Adipose tissue (tissue), 3 donors: ENCODE results near the gene MGST2. TPM values are rescaled to one million over a fixed set of nuclear protein-coding genes. Genes with fewer than 3 reads are reported as not detected.
"Not testable (repeated sequence)": the region's sequence is repeated elsewhere in the genome, so short reads cannot be mapped to it uniquely, and the experiment has no call there.

ENCODE experiments used
- H3K27ac ChIP-seq: one replicate; pipeline ENCODE4 v1.5.1; 2013; ENCODE audit warnings: low read depth, low read length
- WGBS, 3 donors: extraction: QIAGEN DNeasy Blood & Tissue Kit; methylation state at CpG; one replicate each; pipeline ENCODE4 v1.1.7; 2013; 5-methylcytosine and 5-hydroxymethylcytosine counted together
- polyA plus RNA-seq, 3 donors: library from polyadenylated mRNA; stranded (reverse); fragments of 200-250 nt; gene quantifications; one replicate each; pipeline ENCODE4 v1.2.3, GENCODE V29; 2013
- donor health status: healthy with polysubstance abuse.
- donor health status: Bipolar disorder and iron deficiency.
- donor health status: healthy.

MGST2 gene
- polyA plus RNA-seq, 3 donors = 46.3 to 66.1 (median 61.1) TPM

- H3K27ac ChIP-seq = no peak overlapping the region
- 93 to 95% (median 95%) methylated on average over 5 to 6 of the region's 6 CpGs for whole genome bisulfite sequencing, 3 donors
Measured at GRCh38 chr4:139689093-139689722, 23.6 kb downstream of the MGST2 start.

GRCh38 chr4:139690419-139690818 is 24.8 kb downstream of the MGST2 start:
- no peak overlapping the region for H3K27ac ChIP-seq

DNA sequence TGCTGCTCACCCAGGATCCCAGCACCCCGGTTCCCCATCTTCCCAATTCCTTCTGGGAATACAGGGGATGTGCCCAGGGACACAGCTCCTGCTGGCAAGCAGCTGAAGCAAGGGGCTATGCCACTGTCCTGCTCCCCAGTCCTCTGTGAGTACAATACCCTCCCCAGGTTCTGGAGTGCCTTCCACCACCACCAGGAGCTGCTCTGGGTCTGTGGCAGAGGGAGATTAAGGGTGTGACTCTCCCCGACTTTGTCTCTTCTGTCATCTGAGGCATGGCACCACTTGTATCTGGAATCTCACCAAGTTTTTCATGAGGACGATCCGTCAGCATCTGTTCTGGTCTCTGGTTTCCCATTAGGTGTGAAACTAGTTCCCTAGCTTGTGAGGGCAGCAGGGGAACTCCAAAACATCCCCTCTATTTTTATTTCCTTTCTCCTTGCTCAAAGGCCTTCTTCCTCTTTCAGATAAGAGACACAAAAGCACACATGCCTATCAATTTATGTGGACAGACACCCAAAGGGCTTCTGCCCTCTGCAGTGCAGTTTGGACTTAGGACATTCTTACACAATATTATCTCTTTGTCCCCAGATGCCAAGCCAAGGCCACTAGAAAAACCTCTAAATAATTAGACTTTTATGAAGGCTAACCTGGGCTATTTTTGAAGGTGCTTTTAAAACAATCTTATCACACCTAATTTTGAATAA is 26.8 kb downstream of the MGST2 start:
- 30 to 37% (median 31%) methylated on average over 4 of the region's 4 CpGs for WGBS, 3 donors
- H3K27ac ChIP-seq = no peak overlapping the region

DNA sequence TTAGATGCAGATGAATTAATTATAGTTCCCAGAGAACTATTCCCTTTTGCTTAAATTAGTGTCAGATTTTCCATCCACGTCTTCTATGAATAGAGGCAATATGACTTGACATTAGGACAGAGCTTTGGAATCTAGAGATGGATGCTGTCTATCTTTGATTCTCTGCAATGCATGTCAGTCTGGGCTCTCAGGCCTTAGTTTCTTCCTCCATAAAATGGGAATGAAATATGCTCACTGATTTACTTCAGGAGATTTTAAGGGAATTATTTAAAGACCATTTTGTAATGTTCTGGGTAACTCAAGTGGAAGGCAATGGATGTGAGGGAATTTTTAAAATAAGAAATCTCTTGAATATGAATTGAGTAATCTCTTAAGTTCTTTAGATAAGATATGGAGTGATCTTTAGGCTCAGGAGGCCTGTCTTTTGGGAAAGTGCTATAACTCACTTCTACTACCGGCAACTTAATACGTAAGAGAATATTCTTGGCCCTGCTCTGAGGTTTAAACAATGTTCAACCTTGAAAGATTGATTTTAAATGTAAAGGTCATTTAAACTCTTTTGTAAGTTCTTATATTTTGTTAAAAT is 29.0 kb downstream of the MGST2 start:
- no peak overlapping the region for H3K27ac ChIP-seq
- 64 to 93% (median 87%) methylated on average over 3 of the region's 3 CpGs for WGBS, 3 donors

- 93 to 98% (median 94%) methylated on average over 5 of the region's 5 CpGs for WGBS, 3 donors
Measured at GRCh38 chr4:139696491-139696890, 30.9 kb downstream of the MGST2 start.

GRCh38 chr4:139698167-139698925 is 32.7 kb downstream of the MGST2 start:
- WGBS, 3 donors = 85 to 95% (median 95%) methylated on average over 16 to 17 of the region's 25 CpGs
- not testable (repeated sequence) for H3K27ac ChIP-seq

More at GRCh38 chr4:139696491-139696890, 30.9 kb downstream of the MGST2 start:
- H3K27ac ChIP-seq = no peak overlapping the region

DNA sequence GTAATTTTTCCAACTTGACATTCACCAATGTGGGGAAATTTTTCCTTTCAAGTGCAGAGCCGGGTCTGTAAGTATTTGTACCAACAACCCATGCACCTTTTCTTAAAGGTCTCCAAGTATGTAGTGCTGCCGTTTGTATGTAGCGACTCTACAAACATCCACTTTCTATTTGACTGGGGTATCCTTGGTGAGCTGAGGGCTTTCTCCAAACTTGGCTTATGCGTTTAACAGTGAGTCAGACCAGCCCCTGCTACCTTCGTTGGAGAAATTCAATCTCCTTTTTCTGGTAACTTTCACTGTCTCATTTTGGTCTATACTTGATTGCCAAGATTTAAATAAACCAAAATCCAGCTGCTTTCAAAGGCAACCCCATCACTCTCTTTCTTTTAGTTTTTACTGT is 34.9 kb downstream of the MGST2 start:
- WGBS, 3 donors = 78 to 82% (median 81%) methylated on average over 5 of the region's 5 CpGs
- no peak overlapping the region for H3K27ac ChIP-seq

DNA sequence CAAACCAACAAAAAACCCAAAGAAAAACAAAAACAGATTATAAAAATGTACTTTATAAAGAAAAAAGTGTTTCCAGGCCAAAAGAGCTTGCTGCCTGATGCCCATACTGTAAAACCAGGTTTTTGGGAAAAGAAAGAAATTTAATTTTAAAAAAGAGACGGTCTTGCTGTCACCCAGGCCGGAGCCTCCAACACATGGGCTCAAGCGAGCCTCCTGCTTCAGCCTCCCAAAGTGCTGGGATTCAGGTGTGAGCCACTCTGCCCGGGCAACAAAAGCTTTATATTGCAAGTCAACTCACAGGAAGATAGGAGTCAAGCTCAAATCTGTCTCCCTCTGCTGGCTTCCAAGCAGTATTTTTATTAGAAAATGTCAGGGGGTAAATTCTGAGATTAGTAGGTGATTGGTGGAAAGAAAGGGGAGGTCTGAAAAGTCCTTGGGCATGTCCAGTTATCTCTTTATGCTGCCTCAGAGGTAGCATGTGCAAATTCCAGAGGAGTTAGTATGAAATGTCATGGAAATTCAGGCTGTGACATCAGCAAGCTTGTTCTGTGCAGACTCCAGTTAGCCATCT is 39.4 kb downstream of the MGST2 start:
- WGBS, 3 donors = 97 to 99% (median 97%) methylated on average over 4 of the region's 4 CpGs
- no peak overlapping the region for H3K27ac ChIP-seq

DNA sequence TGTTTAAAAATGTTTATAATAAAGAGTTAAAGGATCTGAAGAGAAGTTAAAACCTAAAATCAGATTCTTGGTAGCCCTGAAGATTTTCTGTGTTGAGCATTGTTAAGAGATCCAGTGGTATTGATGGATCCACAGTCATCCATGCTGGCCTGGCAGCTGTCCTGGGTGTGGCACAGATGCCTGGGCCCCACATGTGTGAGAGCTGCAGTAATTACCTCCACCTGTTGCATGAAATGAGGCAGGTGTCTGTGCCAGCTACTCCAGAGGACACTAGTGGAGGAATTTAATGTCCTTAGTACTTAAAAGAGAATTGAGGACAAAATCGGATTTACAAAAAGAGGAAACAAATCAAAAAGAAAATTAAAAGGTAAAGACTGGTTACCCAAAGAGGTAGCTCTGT is 44.0 kb downstream of the MGST2 start:
- 46 to 92% (median 89%) methylated on average over 1 of the region's 1 CpG for WGBS, 3 donors
- H3K27ac ChIP-seq = no peak overlapping the region

GRCh38 chr4:139710073-139710472 is 44.5 kb downstream of the MGST2 start:
- 82 to 90% (median 84%) methylated on average over 2 of the region's 2 CpGs for WGBS, 3 donors
- no peak overlapping the region for H3K27ac ChIP-seq

DNA sequence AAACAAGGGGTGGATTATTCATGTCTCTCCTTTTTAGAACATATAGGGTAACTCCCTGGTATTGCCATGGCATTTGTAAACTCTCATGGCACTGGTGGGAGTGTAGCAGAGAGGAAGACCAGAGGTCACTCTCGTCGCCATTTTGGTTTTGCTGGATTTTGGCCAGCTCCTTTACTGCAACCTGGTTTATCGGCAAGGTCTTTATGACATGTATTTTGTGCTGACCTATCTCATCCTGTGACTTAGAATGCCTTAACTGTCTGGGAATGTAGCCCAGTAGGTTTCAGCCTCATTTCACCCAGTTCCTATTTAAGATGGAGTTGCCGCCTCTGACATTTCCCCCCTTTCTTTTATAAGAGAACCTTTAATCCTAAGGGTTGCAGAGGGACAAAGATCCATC is 45.8 kb downstream of the MGST2 start:
- no peak overlapping the region for H3K27ac ChIP-seq
- WGBS, 3 donors = 66 to 91% (median 72%) methylated on average over 4 of the region's 4 CpGs

DNA sequence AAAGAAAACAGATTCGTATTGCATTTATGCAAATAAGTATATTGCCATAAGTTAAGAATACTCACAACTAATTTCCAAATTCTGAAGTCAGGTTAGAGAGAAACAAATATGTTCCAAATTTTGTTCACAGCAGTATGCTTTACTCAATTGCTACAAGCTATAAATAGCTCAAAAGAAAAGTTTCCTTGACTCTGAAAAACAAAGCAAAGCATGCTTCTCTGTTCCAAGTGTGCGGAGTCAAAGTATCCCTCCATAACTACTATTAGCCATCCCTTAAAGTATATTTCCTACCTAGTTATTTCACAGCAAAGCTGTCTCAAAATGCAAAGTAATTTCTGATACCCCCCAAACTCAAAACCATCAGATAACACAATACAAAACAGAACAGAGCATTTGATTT is 47.3 kb downstream of the MGST2 start:
- H3K27ac ChIP-seq = no peak overlapping the region
- 82 to 91% (median 91%) methylated on average over 2 of the region's 2 CpGs for WGBS, 3 donors

GRCh38 chr4:139715746-139716391 is 50.2 kb downstream of the MGST2 start:
- WGBS, 3 donors = 76 to 86% (median 80%) methylated on average over 9 of the region's 9 CpGs
- H3K27ac ChIP-seq = no peak overlapping the region

DNA sequence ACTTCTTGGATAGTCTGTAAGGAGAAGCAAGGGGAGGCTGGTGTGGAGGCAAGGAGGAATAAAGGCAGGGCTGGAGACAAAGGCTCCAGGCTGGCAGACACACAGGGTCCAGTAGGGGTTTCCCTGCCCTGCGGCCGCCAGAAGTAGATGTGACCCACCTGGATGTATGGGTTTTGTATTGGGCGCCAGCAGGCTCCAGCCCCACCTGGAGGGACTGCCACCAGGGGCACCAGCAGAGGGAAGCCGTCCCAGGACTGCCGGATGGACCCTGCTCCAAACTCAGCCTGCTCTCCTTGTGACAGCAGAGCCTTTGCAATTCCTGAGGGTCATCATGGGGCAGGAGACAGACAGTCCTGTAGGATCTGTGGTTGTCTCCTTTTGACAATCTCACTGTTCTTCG is 52.7 kb downstream of the MGST2 start:
- H3K27ac ChIP-seq = no peak overlapping the region
- WGBS, 3 donors = 95% methylated on average over 6 of the region's 6 CpGs

GRCh38 chr4:139718833-139719232 is 53.2 kb downstream of the MGST2 start:
- no peak overlapping the region for H3K27ac ChIP-seq
- 89 to 96% (median 94%) methylated on average over 10 of the region's 10 CpGs for WGBS, 3 donors

DNA sequence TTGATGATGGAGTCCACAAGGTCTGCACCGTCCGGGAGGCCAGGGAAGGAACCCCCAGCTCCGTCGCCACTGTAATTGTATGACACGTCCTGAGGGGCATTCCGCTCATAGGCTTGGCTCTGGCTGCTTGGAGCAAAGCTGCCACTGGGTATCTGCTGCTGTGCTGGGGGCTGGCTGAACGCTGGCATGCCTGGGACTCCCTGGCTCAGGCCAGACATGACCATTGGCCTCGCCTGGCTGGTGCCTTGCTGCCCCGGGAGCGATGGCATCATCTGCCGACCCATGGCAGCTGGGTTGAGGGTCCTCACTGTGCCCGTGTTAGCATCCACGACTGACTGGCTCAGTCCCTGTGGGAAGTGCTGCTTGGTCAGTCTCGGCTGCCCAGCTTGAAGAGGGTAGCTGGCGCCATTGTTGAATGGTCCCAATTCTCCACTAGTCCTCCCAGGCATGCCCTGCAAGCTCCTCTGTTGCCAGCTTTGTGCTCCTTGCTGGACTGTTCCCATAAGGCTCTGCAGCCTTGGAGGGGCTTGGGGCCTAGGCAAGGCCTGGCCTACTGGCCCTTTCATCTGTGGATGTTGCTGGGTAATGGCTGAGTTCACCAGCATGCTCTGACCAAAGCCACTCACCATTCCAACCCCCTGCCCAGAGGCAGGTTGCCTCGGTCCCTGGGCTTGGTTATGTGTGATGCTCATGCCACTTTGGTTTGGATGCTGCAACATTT is 53.9 kb downstream of the MGST2 start:
- 97 to 98% (median 97%) methylated on average over 16 of the region's 16 CpGs for WGBS, 3 donors
- H3K27ac ChIP-seq = no peak overlapping the region

- WGBS, 3 donors = 73 to 82% (median 80%) methylated on average over 6 of the region's 6 CpGs
- H3K27ac ChIP-seq = no peak overlapping the region
Measured at GRCh38 chr4:139720806-139721205, 55.2 kb downstream of the MGST2 start.

- H3K27ac ChIP-seq = no peak overlapping the region
- WGBS, 3 donors = 74 to 84% (median 74%) methylated on average over 4 of the region's 4 CpGs
Measured at GRCh38 chr4:139721789-139722188, 56.2 kb downstream of the MGST2 start.
